Peyer's patch (tissue), 4 donors: ENCODE measurements around the gene REC114.

Source experiments
- CTCF ChIP-seq, 6 experiments: fragments of 450-650 bp in 4 of 6; fragments of 200-600 bp in 2 of 6; sonication (generic) in 1 of 6; IDR thresholded peaks; one replicate each; pipeline ENCODE4 v1.5.1; 2017 to 2019; ENCODE audit warnings: antibody characterized with exemption in 6 of 6, mild to moderate bottlenecking in 3 of 6, moderate library complexity in 1 of 6
- POLR2A ChIP-seq, 2 donors: fragments of 450-650 bp; IDR thresholded peaks; one replicate each; pipeline ENCODE4 v1.5.1; 2017; ENCODE audit warnings: antibody characterized with exemption in 2 of 2, mild to moderate bottlenecking in 2 of 2, moderate library complexity in 2 of 2

- TF ChIP-seq CTCF (IDR thresholded peaks at IDR 0.05): no peak
- TF ChIP-seq POLR2A (IDR thresholded peaks at IDR 0.05): no peak
Measured at GRCh38 chr15:73584699-73585420, 141.9 kb downstream of the REC114 start.
